C4-2B (cell line): Measurements from ENCODE around the gene THBD.

Source experiments
- ZFX ChIP-seq: fragments of 450-650 bp; IDR thresholded peaks from 2 replicates; pipeline ENCODE4 v1.6.1; 2017
- TF ChIP-seq, protein P1 (sequence below): fragments of 450-650 bp; conservative IDR thresholded peaks from 2 replicates; pipeline ENCODE4 v1.5.1; 2017; ENCODE audit warnings: mild to moderate bottlenecking

- TF ChIP-seq, protein P1, sequence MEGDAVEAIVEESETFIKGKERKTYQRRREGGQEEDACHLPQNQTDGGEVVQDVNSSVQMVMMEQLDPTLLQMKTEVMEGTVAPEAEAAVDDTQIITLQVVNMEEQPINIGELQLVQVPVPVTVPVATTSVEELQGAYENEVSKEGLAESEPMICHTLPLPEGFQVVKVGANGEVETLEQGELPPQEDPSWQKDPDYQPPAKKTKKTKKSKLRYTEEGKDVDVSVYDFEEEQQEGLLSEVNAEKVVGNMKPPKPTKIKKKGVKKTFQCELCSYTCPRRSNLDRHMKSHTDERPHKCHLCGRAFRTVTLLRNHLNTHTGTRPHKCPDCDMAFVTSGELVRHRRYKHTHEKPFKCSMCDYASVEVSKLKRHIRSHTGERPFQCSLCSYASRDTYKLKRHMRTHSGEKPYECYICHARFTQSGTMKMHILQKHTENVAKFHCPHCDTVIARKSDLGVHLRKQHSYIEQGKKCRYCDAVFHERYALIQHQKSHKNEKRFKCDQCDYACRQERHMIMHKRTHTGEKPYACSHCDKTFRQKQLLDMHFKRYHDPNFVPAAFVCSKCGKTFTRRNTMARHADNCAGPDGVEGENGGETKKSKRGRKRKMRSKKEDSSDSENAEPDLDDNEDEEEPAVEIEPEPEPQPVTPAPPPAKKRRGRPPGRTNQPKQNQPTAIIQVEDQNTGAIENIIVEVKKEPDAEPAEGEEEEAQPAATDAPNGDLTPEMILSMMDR: no peak
- no peak for TF ChIP-seq ZFX
These were observed 39.4 kb upstream of the THBD start for GRCh38 chr20:23088866-23089265.
